Lower leg skin (tissue), 4 donors: Measurements from ENCODE around the gene ITIH4. TPM values are rescaled to one million over a fixed set of nuclear protein-coding genes. Genes with fewer than 3 reads are reported as not detected.

ENCODE experiments used
- DNase-seq, 2 donors: peaks; one replicate each; pipeline ENCODE4 v3.0.0-alpha.2; 2019; ENCODE audit warnings: low spot score in 2 of 2
- H3K4me3 ChIP-seq: fragments of 200-600 bp; sonication (generic); 2 replicates; pipeline ENCODE4 v1.5.1; 2017; ENCODE audit warnings: mild to moderate bottlenecking, low read depth; ENCODE audit not compliant: poor library complexity, severe bottlenecking
- POLR2A ChIP-seq, 2 donors: fragments of 450-650 bp; IDR thresholded peaks; one replicate each; pipeline ENCODE4 v1.6.1; 2016 to 2017; ENCODE audit warnings: antibody characterized with exemption in 2 of 2, mild to moderate bottlenecking in 1 of 2, moderate library complexity in 1 of 2
- WGBS, 2 donors: methylation state at CpG; one replicate each; pipeline ENCODE4 v1.1.5; 2018; 5-methylcytosine and 5-hydroxymethylcytosine counted together
- intact Hi-C: fragments of 100-400 bp; cut with DNase I; formaldehyde crosslinking; loops from one replicate; pipeline ENCODE4 v1.15.0; 2023; ENCODE audit warnings: low total_unique reads
- total RNA-seq, 4 donors: library from RNA; depleted of rRNA; stranded (reverse); fragments of >200 nt; gene quantifications; one replicate each; pipeline ENCODE4 v1.1.0, GENCODE V29; 2016
- TF ChIP-seq, protein P1 (sequence below), 3 donors: fragments of 450-650 bp; IDR thresholded peaks; one replicate each; pipeline ENCODE4 v1.5.1; 2016; ENCODE audit warnings: antibody characterized with exemption in 3 of 3, mild to moderate bottlenecking in 3 of 3, moderate library complexity in 2 of 3

The ITIH4 gene
- total RNA-seq, 4 donors from 2014 or later, result 0.38 to 3.6 (median 2.5) TPM

GRCh38 chr3:52836986-52837385 is 6.5 kb upstream of the ITIH4 start:
- 82 to 86% methylated on average over 4 of the region's 4 CpGs for WGBS, 2 donors
- DNase-seq, result no peak
- intact Hi-C loops, result no loop called here
- TF ChIP-seq POLR2A (IDR thresholded peaks at IDR 0.05), result no peak
- TF ChIP-seq, protein P1, sequence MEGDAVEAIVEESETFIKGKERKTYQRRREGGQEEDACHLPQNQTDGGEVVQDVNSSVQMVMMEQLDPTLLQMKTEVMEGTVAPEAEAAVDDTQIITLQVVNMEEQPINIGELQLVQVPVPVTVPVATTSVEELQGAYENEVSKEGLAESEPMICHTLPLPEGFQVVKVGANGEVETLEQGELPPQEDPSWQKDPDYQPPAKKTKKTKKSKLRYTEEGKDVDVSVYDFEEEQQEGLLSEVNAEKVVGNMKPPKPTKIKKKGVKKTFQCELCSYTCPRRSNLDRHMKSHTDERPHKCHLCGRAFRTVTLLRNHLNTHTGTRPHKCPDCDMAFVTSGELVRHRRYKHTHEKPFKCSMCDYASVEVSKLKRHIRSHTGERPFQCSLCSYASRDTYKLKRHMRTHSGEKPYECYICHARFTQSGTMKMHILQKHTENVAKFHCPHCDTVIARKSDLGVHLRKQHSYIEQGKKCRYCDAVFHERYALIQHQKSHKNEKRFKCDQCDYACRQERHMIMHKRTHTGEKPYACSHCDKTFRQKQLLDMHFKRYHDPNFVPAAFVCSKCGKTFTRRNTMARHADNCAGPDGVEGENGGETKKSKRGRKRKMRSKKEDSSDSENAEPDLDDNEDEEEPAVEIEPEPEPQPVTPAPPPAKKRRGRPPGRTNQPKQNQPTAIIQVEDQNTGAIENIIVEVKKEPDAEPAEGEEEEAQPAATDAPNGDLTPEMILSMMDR (IDR thresholded peaks at IDR 0.05), result no peak
- no peak overlapping the region for H3K4me3 ChIP-seq

DNA sequence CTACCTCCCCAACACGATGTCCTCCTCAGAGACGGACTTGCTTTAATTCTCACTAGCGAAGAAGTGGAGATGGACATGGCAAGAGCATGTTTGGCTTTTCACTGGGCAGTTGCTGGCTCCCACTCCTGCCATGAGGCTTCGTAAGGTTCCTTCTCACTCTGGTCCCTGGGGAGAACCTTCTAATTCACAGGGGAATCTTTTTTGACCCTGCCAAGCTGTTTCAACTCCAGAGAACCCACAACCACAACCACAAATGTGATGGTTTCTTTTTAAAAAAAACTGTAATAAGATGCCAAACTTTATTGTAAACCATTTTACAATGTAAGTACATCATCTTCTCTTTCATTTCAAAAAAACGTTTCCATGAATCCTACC is 6.0 kb upstream of the ITIH4 start:
- no peak overlapping the region for H3K4me3 ChIP-seq
- TF ChIP-seq POLR2A (IDR thresholded peaks at IDR 0.05), result no peak
- TF ChIP-seq, protein P1 (IDR thresholded peaks at IDR 0.05), result no peak
- intact Hi-C loops, result no loop called here
- no peak for DNase-seq
- 85 to 94% methylated on average over 5 of the region's 5 CpGs for WGBS, 2 donors

GRCh38 chr3:52835766-52836470 is 5.4 kb upstream of the ITIH4 start:
- TF ChIP-seq, protein P1 (IDR thresholded peaks at IDR 0.05), result no peak
- TF ChIP-seq POLR2A (IDR thresholded peaks at IDR 0.05), result no peak
- DNase-seq, result no peak
- 78 to 88% methylated on average over 8 of the region's 8 CpGs for WGBS, 2 donors
- intact Hi-C loops, result no loop called here
- H3K4me3 ChIP-seq, result no peak overlapping the region

GRCh38 chr3:52834871-52835501 is 4.5 kb upstream of the ITIH4 start, which contains the start of gene MUSTN1:
Gene MUSTN1, minus strand, starts transcription at chr3:52835019. Its CDS starts 71 bp downstream, at chr3:52834948.
- H3K4me3 ChIP-seq, result no peak within 1 kb of the TSS
- intact Hi-C loops, result no loop called here
- 61 to 65% methylated on average over 6 to 11 of the region's 11 CpGs for WGBS, 2 donors

DNA sequence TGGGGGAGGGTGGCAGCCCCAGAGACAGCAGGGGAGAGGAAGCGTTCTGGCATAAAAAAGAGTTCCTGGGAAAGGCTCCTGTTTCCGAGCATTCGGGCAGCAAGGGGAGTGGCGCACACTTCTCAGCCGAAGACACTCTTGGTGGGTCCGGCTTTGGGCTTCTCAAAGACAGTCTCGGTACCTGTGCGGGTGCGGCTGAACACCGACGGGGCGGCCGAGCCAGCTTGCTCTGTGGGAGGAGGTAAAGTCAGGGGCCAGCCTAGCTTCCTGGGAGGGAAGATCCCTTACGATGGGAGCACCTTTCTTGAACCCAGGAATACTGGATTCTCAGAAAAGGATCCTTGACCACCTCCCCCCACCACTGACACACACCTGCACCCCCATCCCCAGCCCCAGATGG is 2.7 kb upstream of the ITIH4 start:
- H3K4me3 ChIP-seq, result no peak overlapping the region
- DNase-seq, result no peak
- intact Hi-C loops, result no loop called here
- WGBS, 2 donors, result 89 to 94% methylated on average over 14 of the region's 14 CpGs
- TF ChIP-seq, protein P1 (IDR thresholded peaks at IDR 0.05), result no peak
- TF ChIP-seq POLR2A (IDR thresholded peaks at IDR 0.05), result no peak

More at GRCh38 chr3:52834871-52835501, 4.5 kb upstream of the ITIH4 start, which contains the start of gene MUSTN1:
- TF ChIP-seq, protein P1 (IDR thresholded peaks at IDR 0.05), result no peak
- no peak for TF ChIP-seq POLR2A (IDR thresholded peaks at IDR 0.05)
- no peak for DNase-seq
